Suppressor macrophage treated with lipopolysaccharide for 4 hours (primary cell): ENCODE data around the gene CIB4.

Experiments
- DNase-seq: peaks from one replicate; pipeline ENCODE4 v3.0.0-alpha.2; 2020

CIB4 gene

DNA sequence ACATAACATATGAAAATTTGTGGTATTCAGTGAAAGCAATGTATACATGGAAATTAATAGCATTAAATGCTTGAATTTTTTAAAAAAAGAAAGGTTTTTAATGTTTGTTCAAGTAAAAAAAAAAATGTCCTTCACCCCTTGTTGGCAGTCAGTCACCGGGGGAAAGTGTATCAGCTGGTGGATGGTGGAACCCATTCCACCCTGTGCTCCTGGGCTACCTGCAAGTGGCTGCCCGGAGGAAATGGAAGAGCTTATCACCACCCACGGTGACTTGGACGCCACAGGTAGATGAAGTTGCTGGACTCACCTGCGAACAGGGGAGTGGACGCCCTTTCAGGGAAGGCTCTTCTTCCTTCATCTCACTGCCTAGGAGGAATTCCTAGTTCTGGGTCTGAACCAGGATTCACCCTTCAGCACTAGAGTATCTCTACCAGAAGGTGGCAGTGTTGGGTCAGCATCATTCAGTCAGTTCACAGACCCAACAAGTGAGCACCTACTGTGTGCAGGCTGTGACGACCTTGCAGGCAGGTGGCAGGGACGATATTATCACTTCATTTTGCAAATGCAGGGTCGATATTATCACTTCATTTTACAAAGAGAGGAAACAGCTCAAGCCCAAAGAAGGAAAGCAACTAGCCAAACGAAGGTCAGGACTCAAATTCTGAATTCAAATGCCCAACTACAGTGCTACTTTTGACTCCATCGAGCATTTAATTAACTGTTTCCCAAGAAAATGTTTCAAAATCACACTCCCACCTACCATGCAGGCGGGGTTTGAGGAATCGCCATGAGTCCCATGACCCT, 35.8 kb downstream of the CIB4 start:
- peak; percentile 69 for DNase-seq

DNA sequence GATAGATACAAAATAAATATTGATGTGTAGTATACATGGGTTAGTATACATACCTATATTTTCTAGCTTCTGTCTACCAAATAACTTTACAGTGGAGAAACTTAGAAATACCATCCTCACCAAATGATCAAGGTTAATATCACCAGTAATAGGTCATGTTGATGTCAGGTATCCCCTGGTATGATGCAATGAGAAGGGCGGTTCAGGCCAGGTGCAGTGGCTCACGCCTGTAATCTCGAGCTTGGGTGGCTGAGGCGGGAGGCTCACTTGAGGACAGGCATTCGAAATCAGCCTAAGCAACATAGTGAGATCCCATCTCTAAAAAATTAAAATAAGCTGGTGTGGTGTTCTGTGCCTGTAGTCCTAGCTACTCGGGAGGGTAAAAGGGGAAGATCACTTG, 38.6 kb downstream of the CIB4 start:
- DNase-seq: no peak

DNA sequence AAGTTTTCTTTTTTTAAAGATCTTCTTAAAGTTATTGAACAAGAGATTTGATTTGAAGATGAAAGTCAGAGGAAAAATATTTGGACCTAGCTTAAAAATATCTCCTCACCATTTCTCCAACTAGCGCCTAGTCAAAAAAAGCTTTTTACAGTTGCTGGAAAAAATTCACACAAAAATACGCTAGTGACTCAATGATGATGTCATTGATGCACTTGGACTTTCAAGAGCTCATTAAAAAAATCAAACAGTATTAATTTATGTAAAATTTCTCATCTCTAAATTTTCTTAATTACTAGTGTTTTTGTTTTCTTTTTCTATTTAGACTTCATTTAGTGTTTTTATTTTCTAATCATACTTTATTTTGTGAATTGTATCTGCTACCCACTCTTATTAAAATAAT, 41.8 kb downstream of the CIB4 start:
- DNase-seq: no peak

DNA sequence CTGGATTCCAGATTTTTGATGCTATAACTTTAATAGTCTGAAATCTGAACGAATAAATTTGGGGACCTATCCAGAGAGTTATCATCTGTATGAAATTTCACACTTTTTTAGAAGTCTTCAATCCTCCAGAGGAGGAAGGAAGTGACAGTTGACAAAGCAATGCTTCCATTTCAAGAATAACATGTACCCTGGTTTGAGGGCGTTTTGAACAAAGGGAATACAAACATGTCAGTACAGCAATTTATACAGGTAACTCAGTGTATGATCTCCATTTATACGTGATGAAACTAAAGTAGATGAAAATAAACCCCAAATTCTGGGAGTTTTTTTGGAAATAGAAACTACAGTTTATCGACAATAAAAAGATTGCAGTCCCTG, 42.2 kb downstream of the CIB4 start:
- no peak for DNase-seq

DNA sequence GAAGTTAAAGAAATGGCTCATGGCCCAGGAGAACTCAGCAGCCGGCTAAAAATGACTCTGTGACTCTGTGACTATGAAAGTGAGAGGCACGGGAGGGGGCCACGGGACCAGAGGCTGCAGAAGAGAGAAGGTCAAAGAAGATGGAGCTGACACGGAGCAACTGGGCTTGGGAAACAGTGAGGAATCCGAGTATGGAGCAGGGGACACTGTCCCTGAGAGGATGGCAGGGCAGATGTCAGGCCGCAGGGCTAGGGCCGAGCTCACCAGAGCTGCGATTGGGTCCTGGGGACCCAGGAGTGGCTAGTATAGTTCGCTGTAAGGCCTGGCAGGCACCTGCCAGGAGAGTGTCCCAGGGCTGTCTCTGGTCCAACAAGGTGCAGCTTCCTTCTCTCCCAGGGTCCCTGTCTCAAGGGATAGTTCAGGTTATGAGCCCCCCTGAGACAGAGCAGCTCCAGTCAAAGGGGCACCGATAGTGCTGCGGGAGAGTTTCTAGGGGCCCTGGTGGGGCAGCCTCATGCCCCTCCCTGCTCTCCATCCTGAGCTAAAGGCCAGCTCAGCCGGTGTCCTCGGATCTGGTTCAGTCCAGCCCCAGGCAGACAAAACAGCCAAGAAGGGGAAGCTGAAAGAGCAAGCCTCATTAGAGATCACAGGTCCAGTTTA, 42.7 kb downstream of the CIB4 start:
- DNase-seq: no peak

DNA sequence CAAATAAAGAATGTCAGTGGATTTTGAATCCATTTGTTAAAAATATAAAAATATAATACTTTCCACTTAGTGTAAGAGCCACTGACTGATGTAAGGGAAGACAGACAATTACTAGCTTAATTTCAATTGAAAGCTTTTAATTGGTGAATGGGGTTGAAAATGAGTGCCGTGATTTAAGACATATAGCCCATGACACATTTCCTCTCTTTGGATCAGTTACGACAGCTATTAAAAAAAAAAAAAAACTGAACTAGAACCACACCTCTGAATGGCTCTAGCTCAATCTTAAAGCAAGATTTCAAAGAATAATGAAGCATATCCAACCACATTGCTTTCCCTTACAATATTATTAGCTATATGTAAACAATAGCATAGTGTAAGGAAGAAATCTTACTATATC, 44.0 kb downstream of the CIB4 start:
- peak; percentile 2 for DNase-seq

DNA sequence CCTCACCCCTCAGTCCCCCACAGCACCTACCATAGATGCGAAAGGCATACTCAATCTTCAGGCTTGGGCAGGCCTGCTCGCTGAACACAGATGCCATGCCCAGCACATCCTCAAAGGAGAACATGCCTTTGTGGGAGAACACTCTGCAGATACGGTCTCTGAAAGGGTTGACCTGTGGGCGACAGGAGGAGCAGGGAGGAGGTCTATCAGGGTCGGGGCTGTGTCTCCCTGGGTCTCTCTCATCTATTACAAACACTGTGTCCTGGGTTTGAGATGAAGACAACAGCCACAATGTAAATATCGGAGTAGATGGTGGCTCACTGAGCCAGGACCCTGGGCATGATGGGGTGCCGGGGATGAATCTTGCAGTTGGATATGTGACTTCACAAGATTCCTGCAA, 46.0 kb downstream of the CIB4 start:
- DNase-seq: no peak

DNA sequence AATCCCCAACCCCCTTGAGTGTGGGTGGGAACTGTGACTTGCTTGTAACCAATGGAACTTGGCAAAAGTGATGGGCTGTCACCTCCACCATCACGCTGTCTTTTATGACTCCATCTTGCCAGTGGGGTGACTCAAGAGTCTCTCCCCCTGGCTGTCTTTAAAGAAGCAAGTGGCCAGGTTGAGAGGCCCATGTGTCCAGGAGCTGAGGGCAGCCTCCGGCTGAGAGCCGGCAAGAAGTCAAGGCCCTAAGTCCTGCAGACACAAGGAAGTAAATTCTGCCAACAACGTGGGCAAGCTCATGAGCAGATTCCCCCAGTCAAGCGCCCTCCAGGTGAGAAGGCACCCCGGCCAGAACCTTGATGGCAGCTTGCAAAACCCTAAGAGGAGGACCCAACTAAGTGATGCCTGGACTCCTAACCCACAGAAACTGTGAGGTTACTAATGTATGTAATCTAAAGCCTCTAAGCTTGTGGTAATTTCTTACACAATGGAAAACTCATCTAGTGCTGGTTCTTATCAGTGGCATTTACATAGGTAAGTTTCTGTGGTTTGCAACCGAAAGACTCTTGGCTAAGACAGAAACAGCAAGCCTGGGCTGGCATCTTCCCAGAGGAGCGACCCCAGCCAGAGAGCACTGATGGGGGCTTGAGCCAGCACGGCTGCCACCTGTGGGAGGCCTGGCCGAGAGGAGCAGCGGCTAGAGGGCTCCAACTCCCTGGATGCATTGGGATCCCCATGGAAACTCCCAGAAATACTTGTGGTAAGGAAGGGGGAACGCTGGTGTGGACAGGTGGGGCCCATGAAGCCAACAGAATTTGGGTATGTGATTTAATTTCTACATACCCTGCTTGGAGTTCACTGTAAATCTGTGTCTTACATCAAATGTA, 49.3 kb downstream of the CIB4 start:
- no peak for DNase-seq

DNA sequence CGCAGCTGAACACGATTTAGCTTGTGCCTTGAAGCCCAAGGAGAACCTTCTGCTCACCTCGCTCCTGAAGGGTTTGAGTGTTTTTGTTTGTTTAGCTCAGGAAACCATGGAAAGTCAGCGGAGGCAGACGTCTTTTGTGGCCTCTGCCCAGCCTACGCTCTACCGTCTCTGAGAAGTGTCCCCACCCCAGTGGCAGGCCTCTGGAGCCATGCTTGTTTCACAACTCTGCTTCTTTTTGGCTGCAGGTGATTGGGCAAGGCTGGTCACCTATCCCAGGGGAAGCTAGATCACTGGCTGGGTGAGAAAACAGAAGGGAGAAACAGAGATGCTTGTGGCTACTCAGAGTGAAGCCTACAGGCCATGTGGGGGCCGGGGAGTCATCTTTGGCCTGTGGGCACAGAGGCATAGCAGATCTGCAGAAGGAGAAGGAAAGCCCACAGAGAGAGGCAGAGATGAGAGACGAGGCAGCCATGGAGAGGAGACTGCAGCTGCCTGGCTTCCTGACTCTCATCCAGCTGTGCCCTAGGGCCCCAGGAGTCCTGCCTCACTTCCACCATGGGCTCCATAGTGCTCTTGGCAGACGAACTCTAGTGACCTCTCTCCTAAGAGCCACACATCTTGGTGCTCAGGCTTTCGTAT, 50.1 kb downstream of the CIB4 start:
- no peak for DNase-seq

DNA sequence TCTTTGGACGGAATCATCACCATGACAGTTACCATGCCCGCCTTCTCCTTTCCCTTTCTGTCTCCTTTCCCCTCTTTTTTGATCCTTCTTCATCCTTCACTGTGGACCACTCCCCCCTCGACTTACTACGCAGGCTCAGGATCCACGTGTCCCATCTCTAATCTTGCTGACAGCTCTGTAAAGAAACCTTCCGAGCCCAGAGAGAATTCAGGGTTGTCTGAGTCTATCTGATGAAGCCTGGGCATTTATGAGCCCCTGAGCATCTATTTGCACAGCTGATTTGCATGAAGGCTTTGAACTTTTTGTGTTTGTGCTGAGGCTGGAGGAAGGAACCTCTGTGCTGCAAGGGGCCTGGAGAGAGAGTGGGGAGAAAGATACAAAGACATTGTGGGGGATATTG, 50.7 kb downstream of the CIB4 start:
- no peak for DNase-seq

DNA sequence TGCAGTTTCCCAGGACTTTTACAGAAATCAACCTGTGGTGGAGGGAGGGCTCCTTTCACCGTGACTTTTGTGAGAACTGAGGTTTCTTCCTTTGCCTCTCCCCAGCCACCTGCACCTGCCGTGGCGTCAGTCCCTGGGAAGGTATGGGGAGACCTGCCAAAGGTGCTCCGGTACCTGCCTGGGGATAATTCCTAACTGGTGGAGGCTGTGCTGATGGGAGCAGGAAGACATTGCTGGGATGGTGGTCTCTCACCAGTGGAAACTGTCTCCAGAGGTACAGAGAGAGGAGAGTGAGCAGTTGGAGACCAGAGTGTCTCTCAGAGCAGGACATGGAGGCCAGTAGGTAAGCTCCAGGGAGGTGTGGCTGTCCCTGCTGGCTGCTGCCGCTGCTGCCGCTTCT, 52.6 kb downstream of the CIB4 start:
- no peak for DNase-seq

DNA sequence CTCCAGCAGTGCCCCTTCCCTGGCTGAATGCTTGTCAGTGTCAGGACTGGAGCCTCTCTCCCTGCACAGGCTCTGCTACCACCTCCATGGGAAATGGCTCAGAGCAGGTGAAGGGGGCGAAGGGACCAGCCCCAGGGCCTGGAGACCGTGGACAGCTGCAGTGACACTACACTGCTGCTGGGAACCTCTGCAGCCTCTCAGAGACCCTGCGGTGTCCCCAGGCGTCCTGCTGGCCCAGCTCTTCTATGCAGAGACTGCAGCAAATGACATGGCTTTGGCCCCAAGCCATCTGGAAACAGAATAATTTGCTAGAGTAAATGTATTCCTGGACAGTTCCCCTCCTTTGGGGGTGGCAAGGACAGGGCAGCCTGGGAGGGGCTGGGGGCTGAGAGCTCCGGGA, 53.2 kb downstream of the CIB4 start:
- DNase-seq: no peak

DNA sequence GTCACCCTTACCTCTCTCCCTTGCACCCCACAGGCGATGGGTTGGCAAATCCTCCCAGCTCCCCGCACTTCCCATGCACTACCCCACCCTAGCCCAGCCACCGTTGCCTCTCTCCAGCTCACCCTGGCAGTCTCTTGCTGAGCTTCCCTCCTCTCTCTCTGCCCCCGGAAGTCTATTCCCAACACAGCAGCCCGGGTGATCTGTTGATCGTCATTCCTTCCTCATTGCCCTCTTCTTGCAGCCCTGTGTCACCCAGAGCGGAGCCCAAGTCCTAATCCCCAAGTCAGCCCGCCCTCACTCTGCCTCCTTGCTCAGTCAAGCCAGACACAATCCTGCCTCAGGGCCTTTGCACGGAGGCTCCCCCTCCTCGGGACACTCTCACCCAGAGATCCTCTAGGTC, 55.2 kb downstream of the CIB4 start:
- no peak for DNase-seq

DNA sequence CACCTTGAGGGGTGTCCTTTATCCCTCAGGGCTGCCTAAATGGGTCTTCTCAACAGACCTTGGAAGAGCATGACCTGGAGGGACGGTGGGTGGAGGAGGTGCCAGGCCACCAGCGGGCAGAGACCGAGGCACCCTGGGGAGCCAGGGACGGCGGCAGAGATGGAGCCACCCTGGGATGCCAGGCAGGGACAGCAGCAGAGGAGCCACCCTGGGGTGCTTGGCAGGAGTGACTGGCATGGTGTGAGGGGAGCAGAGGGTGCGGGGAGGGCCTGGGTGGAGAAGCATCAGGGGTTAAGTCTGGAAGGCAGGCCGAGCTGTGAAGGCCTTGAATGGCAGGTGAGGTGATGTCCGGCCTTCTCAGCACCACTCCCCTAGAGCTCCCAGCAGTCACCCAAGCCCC, 56.1 kb downstream of the CIB4 start:
- no peak for DNase-seq

DNA sequence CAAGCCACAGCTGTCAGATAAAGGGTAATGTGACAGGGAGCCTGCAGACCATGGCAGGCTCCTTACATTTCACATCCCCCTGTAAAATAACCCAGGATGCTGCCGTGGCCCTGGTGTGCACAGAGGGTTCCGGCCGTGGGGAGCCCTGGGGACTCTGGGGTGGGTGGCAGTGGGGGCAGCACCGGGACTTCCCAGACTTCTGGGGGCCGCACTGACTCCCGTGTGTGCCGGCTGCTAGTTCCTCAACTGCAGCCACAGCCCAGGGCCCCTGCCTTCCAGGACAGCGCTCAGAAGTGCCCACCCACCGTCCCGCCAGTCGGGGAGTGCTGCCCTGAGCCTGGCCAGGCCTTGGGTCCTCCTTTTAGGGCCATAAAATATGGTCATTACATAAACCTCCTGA, 56.5 kb downstream of the CIB4 start:
- DNase-seq: no peak

DNA sequence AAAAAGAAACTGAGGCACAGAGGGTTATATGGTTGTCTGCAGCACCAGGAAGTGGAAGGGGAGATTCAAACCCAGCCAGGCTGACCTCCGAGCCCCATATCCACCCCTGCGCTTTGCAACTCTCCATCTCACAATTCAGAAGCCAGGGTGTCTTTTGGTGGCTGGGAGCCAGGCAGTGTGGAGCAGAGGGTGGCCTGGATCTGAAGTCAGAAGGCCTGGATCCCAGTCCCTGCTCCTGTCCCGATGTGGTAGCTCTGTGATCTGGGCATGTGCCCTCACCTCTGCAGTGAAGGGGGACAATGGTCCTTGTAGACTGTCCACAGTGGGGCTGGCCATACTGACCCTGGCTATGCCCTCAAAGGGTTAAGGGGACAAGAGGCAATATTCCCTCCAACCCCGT, 57.0 kb downstream of the CIB4 start:
- DNase-seq: no peak

DNA sequence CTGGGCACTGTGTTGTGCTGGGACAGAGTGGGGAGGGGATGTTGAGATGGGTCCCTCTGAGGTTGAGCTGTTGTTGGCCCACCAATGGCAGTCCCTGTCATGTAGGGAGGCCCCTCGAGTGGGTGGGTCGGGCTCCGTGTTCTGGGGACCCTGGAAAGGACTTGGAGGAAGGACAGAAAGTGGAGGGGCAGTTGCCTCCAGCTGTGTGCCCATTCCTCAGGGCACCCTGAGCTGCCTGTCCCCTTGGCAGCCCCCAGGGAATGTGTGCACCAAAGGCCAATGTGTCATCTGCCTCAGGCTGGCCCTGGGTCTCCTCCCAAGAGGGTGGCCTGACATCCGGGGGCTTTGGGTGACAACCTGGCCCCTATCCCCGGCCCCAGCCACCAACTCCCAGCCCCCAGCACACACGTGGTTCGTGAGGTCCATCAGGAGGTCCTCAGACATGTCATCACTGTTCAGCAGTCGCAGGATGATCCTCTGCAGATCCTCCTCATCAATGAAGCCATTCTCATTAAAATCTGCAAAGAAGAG, 57.7 kb downstream of the CIB4 start:
- no peak for DNase-seq

DNA sequence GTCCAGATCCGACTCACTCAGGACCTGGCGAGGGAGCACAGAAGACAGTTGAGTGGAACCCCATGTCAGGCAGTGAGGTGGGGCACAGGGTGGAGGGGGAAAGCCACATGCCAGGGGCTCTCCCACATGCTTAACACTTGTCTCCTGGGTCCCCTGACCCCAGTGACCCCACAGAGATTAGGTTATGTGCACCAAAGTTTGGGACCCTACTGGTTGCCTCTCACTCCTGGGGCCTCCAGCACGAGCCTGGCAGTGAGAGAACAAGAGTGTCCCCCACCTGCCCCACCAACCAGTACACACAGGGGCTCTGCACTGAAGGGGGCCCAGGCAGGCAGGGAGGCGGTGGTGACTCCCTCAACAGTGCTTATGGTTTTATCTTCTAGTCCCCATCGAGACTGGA, 58.3 kb downstream of the CIB4 start:
- no peak for DNase-seq

DNA sequence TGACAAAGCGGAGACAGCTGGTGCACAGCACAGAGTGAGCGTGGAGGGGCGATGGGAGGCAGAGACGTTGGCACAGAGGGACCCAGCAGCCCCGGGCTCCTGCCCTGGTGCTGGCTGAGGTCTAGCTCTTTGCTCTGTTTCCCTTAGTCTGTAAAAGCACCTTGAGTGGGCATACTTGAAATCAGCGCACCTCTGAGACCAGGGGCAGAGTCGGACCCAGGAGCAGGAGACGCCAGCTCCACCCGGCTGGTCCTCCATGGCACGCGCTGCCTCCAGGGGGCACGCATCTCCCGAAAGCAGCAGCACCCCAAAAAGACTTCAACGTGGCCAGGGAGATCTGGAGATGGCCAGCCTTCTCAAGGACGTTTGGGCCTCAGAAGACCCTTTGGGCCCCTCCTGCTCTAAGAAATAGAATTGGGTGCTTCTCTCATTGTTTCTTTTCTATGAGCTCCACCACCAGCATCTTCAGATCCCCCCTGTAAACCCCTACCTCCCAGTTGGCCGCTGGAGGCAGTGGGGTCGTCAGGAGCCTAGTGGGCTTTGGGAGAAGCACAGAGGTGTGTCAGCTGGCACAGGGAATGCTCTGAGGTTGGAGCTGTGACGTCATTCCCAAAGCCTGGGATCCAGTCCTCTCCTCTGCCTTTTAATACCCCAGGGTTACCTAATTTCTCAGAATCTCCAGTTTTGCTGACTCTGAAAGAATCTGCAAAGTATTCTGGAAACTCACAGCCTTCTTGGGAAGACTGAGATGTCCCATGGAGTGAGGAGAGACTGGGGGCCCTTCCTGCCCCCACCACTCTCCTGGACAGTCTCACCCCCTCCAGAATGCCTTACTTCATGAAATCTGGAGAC, 58.9 kb downstream of the CIB4 start:
- DNase-seq: no peak

DNA sequence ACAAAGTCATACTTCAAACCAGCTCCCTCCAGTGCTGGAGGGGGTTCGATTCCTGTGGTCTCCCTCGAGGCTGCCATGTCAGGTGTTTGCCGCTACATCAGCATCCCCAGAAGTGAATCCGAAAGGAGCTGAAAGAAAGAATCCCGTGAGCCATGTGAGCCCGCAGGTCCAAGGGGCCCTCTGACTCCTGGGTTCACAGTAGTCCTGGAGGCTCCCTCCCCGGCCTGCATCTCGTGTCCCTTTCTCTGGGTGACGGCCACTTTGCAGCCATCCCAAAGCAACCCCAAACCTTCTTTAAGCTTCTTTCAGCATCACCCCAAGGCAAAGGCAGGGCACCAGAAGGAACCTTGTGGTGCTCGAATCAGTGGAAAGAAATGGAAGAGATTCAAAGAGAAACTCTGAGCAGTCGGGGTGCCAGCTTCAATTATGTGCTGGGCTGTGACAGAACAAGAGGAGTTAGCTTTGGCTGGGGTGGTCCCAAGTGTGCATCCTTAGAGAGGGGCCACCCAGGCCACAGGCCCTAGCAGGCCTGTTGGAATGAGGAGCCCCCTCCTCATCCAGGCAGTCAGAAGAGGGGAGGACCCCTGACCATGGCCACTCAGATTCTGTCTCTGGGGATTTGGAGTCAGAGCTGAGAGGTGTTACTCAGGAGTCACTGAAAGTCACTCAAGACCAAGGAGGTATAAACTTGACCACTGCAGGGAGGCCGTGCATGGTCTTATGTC, 59.7 kb downstream of the CIB4 start:
- no peak for DNase-seq

DNA sequence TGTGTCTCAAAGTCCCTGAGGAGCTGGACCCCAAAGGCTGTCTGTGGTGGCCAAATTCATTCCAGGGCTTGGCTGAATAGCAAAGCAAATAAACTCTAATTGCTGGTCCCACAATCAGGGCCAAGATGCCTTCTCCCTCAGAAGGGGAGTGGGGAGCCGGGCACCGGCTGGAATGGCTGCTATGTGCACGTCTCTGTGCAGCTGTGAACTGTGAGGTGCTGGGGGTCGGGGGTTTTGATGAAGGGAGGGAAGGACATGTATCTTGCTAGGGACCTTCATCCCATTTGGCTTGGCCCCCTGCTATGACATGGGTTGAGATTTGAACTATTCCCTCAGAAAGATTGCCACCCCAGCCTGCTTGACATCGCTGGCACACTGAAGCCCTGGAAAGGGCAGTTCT, 60.4 kb downstream of the CIB4 start:
- no peak for DNase-seq
